HG03066 (cell line): ENCODE measurements around the gene POLK.

Experiments used
- ATAC-seq: cut with Tn5 transposase; IDR thresholded peaks from one replicate; pipeline ENCODE4 v1.9.1; 2021; ENCODE audit warnings: low read depth; ENCODE audit not compliant: unreplicated experiment

The POLK gene

DNA sequence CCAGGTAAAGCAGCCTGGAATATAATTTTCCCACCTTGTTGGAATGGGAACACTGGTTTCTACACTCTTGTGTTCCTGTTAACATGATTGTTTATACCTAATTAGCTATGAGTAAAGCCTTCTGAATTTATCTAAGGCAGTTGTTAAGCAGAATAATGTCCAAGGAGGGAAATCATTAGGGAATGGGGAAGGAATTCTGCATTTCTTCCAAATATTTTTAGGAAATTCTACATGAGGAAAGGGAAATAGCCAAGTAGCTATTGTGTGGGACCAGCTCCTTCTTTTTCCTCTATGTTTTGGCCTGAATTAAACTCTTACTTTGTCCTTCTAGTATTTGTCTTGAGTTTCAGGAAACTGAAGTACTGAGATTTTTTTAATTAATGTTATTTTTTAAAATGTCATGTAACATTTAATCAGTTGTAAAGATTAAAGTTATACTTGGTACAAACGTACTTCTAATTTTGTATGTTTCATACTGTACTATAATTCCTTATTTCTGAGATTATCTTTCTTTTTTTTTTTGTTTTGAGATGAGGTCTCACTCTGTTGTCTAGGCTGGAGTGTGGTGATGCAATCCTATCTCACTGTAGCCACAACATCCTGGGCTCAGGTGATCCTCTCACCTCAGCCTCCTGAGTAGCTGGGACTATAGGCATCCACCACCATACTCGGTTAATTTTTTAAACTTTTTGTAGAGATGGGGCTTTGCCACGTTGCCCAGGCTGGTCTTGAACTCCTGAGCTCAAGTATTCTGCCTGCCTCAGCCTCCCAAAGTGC lies 128.0 kb downstream of the POLK start:
- no peak for ATAC-seq

DNA sequence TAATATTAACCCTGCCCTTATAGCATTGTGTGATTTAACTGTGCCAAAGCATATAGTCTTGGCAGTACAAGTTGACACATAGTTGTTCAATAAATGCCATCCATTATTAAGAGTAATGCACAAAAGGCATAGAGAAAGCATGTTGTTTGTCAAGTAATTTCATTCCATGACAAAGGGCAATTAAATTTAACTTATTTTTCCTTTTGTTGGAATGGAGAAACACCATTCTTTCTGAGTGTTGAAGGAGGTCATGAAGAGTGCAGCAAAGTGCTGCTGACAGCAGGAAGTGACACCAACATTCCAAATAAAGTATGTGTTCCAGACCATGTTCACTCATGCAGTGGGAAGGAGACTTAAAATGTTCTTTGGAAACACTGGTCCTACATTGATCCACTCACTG lies 128.7 kb downstream of the POLK start:
- no peak for ATAC-seq

DNA sequence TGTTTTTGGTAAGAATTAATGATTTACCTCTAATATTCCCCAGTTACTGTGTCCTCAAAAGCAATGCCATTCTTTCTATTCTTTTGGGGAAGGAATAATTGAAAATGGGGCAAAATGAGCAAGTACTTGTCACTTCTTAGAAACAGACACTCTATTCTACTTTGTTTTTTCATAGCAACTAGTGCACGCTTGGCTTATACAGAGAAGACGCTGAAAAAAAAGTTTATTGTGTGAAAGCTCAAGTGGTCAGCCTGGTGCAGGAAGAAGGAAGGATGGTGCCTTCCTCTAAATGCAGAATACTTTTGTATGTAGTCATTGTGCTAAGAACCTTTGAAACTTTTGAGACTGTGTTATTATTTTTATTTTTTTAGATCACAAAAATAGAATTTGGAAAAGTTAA lies 129.1 kb downstream of the POLK start:
- no peak for ATAC-seq

DNA sequence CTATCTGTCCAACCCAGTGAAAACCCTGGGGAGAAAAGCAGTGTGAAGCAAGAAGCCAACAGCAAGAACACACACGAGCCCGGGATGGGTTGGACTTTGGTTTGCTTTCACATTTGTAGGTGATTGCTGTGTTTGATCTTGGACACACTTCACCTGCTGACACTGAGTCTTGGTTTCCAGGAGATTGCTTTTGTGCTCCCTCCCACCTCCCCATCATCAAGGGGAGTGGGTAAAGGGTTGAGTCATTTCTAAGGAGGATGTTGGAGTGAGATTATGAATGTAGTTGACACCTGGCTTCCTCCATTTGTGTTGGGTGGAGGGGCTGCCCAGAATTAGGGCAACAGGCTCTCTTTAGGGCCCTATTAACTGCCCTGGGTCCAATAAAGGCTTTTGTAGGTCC lies 137.0 kb downstream of the POLK start:
- ATAC-seq, result no peak
